OCI-LY7 (cell line): Measurements from ENCODE around the gene APBB1IP. TPM values are rescaled to one million over a fixed set of nuclear protein-coding genes. Genes with fewer than 3 reads are reported as not detected.

Experiments
- BruUV-seq: library from RNA; stranded (reverse); fragments of 400-500 nt; replicated peaks from 2 replicates; lab custom pipeline; 2021; lab: Mats Ljungman, UMichigan
- CTCF ChIA-PET: fragments of 300-600 bp; sonication (Branson Sonifier 250); formaldehyde crosslinking; loops from one replicate; lab custom pipeline; 2022; ENCODE audit warnings: antibody characterized with exemption; ENCODE audit not compliant: unreplicated experiment; lab: Charles Lee
- POLR2A ChIA-PET: fragments of 300-600 bp; sonication (Branson Sonifier 250); formaldehyde crosslinking; loops from one replicate; lab custom pipeline; 2022; ENCODE audit warnings: antibody characterized with exemption; lab: Charles Lee
- DNase-seq: peaks from one replicate; pipeline ENCODE4 v3.0.0-alpha.2; 2015; ENCODE audit warnings: low spot score
- H2AFZ ChIP-seq: fragments of 200-600 bp; sonication (generic), shearing (Covaris generic); 2 replicates; pipeline ENCODE4 v1.6.1; 2014; ENCODE audit warnings: mild to moderate bottlenecking, antibody characterized with exemption, low read length, moderate library complexity
- H3K27ac ChIP-seq: fragments of 200-600 bp; sonication (generic); 2 replicates; pipeline ENCODE4 v1.5.1; 2014; ENCODE audit warnings: mixed run types, low read depth, mild to moderate bottlenecking, moderate library complexity, low read length, inconsistent platforms; ENCODE audit not compliant: poor library complexity, severe bottlenecking
- H3K36me3 ChIP-seq: fragments of 200-600 bp; sonication (generic); 2 replicates; pipeline ENCODE4 v1.6.1; 2014; ENCODE audit warnings: mild to moderate bottlenecking, antibody characterized with exemption, low read length, moderate library complexity, mixed read lengths; ENCODE audit not compliant: insufficient read depth
- H3K4me1 ChIP-seq: fragments of 200-600 bp; sonication (generic); 2 replicates; pipeline ENCODE4 v1.5.1; 2014; ENCODE audit warnings: mild to moderate bottlenecking, low read length; ENCODE audit not compliant: insufficient read depth, poor library complexity, severe bottlenecking
- H3K4me2 ChIP-seq: fragments of 200-600 bp; sonication (generic); 2 replicates; pipeline ENCODE4 v1.6.1; 2014; ENCODE audit warnings: mild to moderate bottlenecking, low read length
- H3K4me3 ChIP-seq: fragments of 200-600 bp; sonication (generic); 2 replicates; pipeline ENCODE4 v1.5.1; 2014; ENCODE audit warnings: mild to moderate bottlenecking, low read depth, low read length; ENCODE audit not compliant: poor library complexity, severe bottlenecking
- H3K79me2 ChIP-seq: fragments of 200-600 bp; sonication (generic); 2 replicates; pipeline ENCODE4 v1.6.1; 2016; ENCODE audit warnings: low read depth, mild to moderate bottlenecking, low read length, moderate library complexity, mixed read lengths; ENCODE audit not compliant: insufficient read depth
- H3K9me2 ChIP-seq: fragments of 200-600 bp; sonication (generic); 2 replicates; pipeline ENCODE4 v1.6.1; 2016; ENCODE audit warnings: mild to moderate bottlenecking, low read length, mixed read lengths; ENCODE audit not compliant: insufficient read depth
- H3K9me3 ChIP-seq: fragments of 200-600 bp; sonication (generic); 2 replicates; pipeline ENCODE4 v1.6.1; 2014; ENCODE audit warnings: mild to moderate bottlenecking, mixed run types, low read length, mixed read lengths
- H4K20me1 ChIP-seq: fragments of 200-600 bp; sonication (generic); 2 replicates; pipeline ENCODE4 v1.6.1; 2014; ENCODE audit warnings: mild to moderate bottlenecking, antibody characterized with exemption, low read length, moderate library complexity, mixed read lengths; ENCODE audit not compliant: insufficient read depth
- EZH2phosphoT487 ChIP-seq: fragments of 200-600 bp; sonication (generic); IDR thresholded peaks from 2 replicates; pipeline ENCODE4 v1.6.1; 2018; ENCODE audit warnings: low read depth, borderline replicate concordance, mild to moderate bottlenecking, mixed run types, antibody characterized with exemption, low read length, moderate library complexity, mixed read lengths
- intact Hi-C: fragments of 100-400 bp; cut with micrococcal nuclease; formaldehyde crosslinking; loops from one replicate; pipeline ENCODE4 v1.10.0; 2022; ENCODE audit not compliant: unreplicated experiment
- total RNA-seq, 2 experiments: library from RNA; depleted of rRNA in 1 of 2; stranded (reverse); fragments of >200 nt in 1 of 2; shearing (Covaris generic) in 1 of 2; gene quantifications; 2 replicates each; pipeline ENCODE4 v1.2.3, GENCODE V29; 2014 to 2022
- TF ChIP-seq, protein P1 (sequence below): fragments of 200-600 bp; sonication (generic); conservative IDR thresholded peaks from 2 replicates; pipeline ENCODE4 v1.5.1; 2014; ENCODE audit warnings: mild to moderate bottlenecking, antibody characterized with exemption, low read length, moderate library complexity, mixed read lengths

Gene APBB1IP
- total RNA-seq, 2 experiments from 2014 or later, result 65.8 to 167 TPM

DNA sequence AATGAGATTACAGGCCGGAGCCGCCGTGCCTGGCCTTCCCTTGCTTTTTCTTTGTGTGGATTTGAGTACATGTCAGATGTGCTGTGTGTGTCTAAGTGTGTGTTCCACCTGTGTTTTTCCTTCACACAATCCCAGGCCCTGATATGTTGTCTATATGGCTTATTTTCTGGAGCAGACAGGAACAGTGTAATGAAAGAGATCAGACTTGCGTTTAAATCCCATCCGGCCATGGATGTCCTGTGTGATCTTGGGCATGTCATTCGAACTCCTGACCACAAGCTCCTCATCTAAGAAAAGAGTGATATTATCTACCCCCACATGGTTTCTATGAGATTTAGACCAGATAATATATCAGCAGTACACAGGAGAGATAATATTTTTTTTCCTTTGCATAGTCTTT lies 37.2 kb downstream of the APBB1IP start:
- Histone ChIP-seq H3K9me3 (no peaks in the 10 kb centered on the region), H2AFZ (no peak overlapping the region), H3K4me2 (no peak overlapping the region), H3K27ac (no peak overlapping the region), H3K79me2 (peaks cover 99% of the 10 kb centered on the region), H3K4me3 (no peak overlapping the region), H4K20me1 (peaks cover 19% of the 10 kb centered on the region; the same call in 1 of the 2 replicates), H3K4me1 (peaks cover 74% of the 10 kb centered on the region), H3K36me3 (peaks cover 85% of the 10 kb centered on the region), H3K9me2 (no peaks in the 10 kb centered on the region)
- no peak for DNase-seq
- BruUV-seq, result no TSS peak
- ChIA-PET POLR2A (interaction anchor here (0.5 to 1.4 kb wide), 4 partner anchors 19 to 74 kb away, joined by 3 to 8 read pairs (median 4); no protein-coding TSS in a partner anchor), CTCF (interaction anchor here (0.7 kb wide), 1 partner anchor 37 kb away, joined by 3 read pairs; the partner anchor contains the start of gene APBB1IP)
- intact Hi-C loops, result no loop called here
- no peak for TF ChIP-seq EZH2phosphoT487
- TF ChIP-seq, protein P1, sequence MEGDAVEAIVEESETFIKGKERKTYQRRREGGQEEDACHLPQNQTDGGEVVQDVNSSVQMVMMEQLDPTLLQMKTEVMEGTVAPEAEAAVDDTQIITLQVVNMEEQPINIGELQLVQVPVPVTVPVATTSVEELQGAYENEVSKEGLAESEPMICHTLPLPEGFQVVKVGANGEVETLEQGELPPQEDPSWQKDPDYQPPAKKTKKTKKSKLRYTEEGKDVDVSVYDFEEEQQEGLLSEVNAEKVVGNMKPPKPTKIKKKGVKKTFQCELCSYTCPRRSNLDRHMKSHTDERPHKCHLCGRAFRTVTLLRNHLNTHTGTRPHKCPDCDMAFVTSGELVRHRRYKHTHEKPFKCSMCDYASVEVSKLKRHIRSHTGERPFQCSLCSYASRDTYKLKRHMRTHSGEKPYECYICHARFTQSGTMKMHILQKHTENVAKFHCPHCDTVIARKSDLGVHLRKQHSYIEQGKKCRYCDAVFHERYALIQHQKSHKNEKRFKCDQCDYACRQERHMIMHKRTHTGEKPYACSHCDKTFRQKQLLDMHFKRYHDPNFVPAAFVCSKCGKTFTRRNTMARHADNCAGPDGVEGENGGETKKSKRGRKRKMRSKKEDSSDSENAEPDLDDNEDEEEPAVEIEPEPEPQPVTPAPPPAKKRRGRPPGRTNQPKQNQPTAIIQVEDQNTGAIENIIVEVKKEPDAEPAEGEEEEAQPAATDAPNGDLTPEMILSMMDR, result no peak

DNA sequence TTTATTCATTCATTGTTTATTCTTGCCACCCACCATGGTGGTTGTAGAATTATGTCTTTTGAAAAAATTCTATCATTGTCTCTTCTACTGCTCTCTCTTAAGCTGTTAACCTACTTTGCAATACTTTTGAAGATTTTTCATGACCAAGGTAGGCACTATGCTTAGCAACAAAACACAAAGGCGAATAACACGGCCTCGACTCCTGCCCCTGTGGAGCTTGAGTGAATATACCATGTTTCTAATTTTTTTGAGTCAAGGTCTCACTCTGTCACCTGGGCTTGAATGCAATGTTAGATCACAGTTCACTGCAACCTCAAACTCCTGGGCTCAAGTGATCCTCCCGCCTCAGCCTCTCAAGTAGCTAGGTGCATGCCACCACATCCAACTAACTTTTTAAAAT lies 39.4 kb downstream of the APBB1IP start:
- peak overlapping the region; percentile 96 for H3K27ac ChIP-seq
- CTCF ChIA-PET, result no interaction called here

More for the DNA sequence above, 39.4 kb downstream of the APBB1IP start:
- Histone ChIP-seq H3K4me2 (peak overlapping the region; percentile 49), H3K9me2 (no peaks in the 10 kb centered on the region), H3K9me3 (no peaks in the 10 kb centered on the region), H3K36me3 (peaks cover 71% of the 10 kb centered on the region), H4K20me1 (peaks cover 9% of the 10 kb centered on the region; the same call in 1 of the 2 replicates), H3K4me1 (peaks cover 77% of the 10 kb centered on the region), H2AFZ (no peak overlapping the region), H3K4me3 (no peak overlapping the region), H3K79me2 (peaks cover 99% of the 10 kb centered on the region)
- TF ChIP-seq, protein P1, result no peak
- no peak for TF ChIP-seq EZH2phosphoT487
- POLR2A ChIA-PET, result interaction anchor here (1.0 to 1.9 kb wide), 3 partner anchors 10 to 37 kb away, joined by 4 to 5 read pairs (median 4); no protein-coding TSS in a partner anchor
- intact Hi-C loops, result no loop called here
- no TSS peak for BruUV-seq
- DNase-seq, result no peak
